K562 treated with DMSO at 1 percent for 12 hours (cell line): ENCODE data around the gene TPSD1. TPM values are rescaled to one million over a fixed set of nuclear protein-coding genes. Genes with fewer than 3 reads are reported as not detected.

Source experiments
- total RNA-seq: library from RNA; unstranded; fragments of 300-600 nt; gene quantifications from 2 replicates; pipeline ENCODE4 v1.2.3, GENCODE V29; 2022; ENCODE audit not compliant: insufficient read depth

Gene TPSD1
- total RNA-seq: not detected in 2 replicates

GRCh38 chr16:1255276-1256122 lies at the start of gene TPSD1:
Gene TPSD1 (plus strand): TSS chr16:1256069. CDS start chr16:1256281, 212 bp downstream.

GRCh38 chr16:1225051-1225451 lies 30.8 kb upstream of the TPSD1 start, which contains the start of gene TPSG1:
Gene TPSG1 (minus strand): TSS chr16:1225268. CDS start chr16:1225252, 16 bp downstream.

GRCh38 chr16:1230084-1230470 lies 25.8 kb upstream of the TPSD1 start, which contains the start of gene TPSB2:
Gene TPSB2 (minus strand): TSS chr16:1230184. CDS start chr16:1229951, 233 bp downstream.

GRCh38 chr16:1240436-1240835 lies 15.4 kb upstream of the TPSD1 start, which contains the start of gene TPSAB1:
Gene TPSAB1 (plus strand): TSS chr16:1240705. CDS start chr16:1240939, 234 bp downstream.

Other genes with a start within 250 kb of the TPSD1 start
- not detected in 2 replicates for gene SSTR5, start 183.3 kb upstream of the TPSD1 start, total RNA-seq
- not detected in 2 replicates for gene C1QTNF8, start 159.8 kb upstream of the TPSD1 start, total RNA-seq
- gene CACNA1H, start 103.0 kb upstream of the TPSD1 start, total RNA-seq: 0.42 TPM in 1 of 2 replicates, not detected in the other
- not detected in 2 replicates for gene TPSG1, start 30.8 kb upstream of the TPSD1 start, total RNA-seq
- gene TPSB2, start 25.9 kb upstream of the TPSD1 start, total RNA-seq: not detected in 2 replicates
- not detected in 2 replicates for gene TPSAB1, start 15.4 kb upstream of the TPSD1 start, total RNA-seq
- gene UBE2I, start 53.6 kb downstream of the TPSD1 start, total RNA-seq: 59.0 and 74.5 TPM in 2 replicates
- 7.6 and 8.0 TPM in 2 replicates for gene BAIAP3, start 77.6 kb downstream of the TPSD1 start, total RNA-seq
- 70.7 and 83.2 TPM in 2 replicates for gene TSR3, start 95.8 kb downstream of the TPSD1 start, total RNA-seq
- gene GNPTG, start 95.9 kb downstream of the TPSD1 start, total RNA-seq: 34.2 and 34.8 TPM in 2 replicates
- gene UNKL, start 158.6 kb downstream of the TPSD1 start, total RNA-seq: 8.7 and 22.3 TPM in 2 replicates
- 22.0 and 29.5 TPM in 2 replicates for gene UQCC4, start 164.7 kb downstream of the TPSD1 start, total RNA-seq
- gene PERCC1, start 175.0 kb downstream of the TPSD1 start, total RNA-seq: not detected in 2 replicates
- 2.0 and 2.4 TPM in 2 replicates for gene CCDC154, start 188.5 kb downstream of the TPSD1 start, total RNA-seq
- gene CLCN7, start 219.0 kb downstream of the TPSD1 start, total RNA-seq: 93.1 and 166 TPM in 2 replicates
- not detected in 2 replicates for gene PTX4, start 232.9 kb downstream of the TPSD1 start, total RNA-seq
- 39.8 and 54.2 TPM in 2 replicates for gene TELO2, start 237.3 kb downstream of the TPSD1 start, total RNA-seq